HCT116 (cell line): ENCODE results near the gene SACM1L. TPM values are rescaled to one million over a fixed set of nuclear protein-coding genes. Genes with fewer than 3 reads are reported as not detected.

ENCODE experiments used
- ATAC-seq: fragments of 200-7000 bp; cut with Tn5 transposase; 2 replicates; pipeline ENCODE4 v1.9.1; 2020; ENCODE audit warnings: mild to moderate bottlenecking, moderate library complexity
- BruUV-seq: library from RNA; stranded (reverse); fragments of 400-500 nt; replicated peaks from 2 replicates; lab custom pipeline; 2021; lab: Mats Ljungman, UMichigan
- CTCF ChIA-PET: fragments of 300-600 bp; sonication (Branson Sonifier 250); formaldehyde crosslinking; loops from one replicate; lab custom pipeline; 2021; ENCODE audit warnings: antibody characterized with exemption; lab: Charles Lee
- POLR2A ChIA-PET: fragments of 300-600, 350-600 bp; sonication (Branson Sonifier 250); formaldehyde crosslinking; loops from one replicate; lab custom pipeline; 2021; ENCODE audit warnings: antibody characterized with exemption; lab: Charles Lee
- RAD21 ChIA-PET, 2 experiments: fragments of 300-600 bp; sonication (Branson Sonifier 250); formaldehyde crosslinking; loops; one replicate each; lab custom pipeline; 2023; ENCODE audit warnings: low total read pairs in 2 of 2; ENCODE audit not compliant: uncharacterized antibody in 2 of 2, unreplicated experiment in 2 of 2, low non-redundant PET in 1 of 2; lab: Charles Lee
- DNase-seq: peaks from one replicate; pipeline ENCODE4 v3.0.0-alpha.2; 2010; ENCODE audit warnings: low read depth, low spot score
- H2AFZ ChIP-seq: fragments of 200-600 bp; shearing (Covaris generic), sonication (generic); 2 replicates; pipeline ENCODE4 v1.6.1; 2017; ENCODE audit warnings: low read depth, mixed run types, mixed read lengths, antibody characterized with exemption, low read length; ENCODE audit not compliant: poor library complexity, severe bottlenecking
- H3K27ac ChIP-seq: 2 replicates; pipeline ENCODE4 v1.5.1; 2012; ENCODE audit warnings: low read depth, low read length
- H3K27me3 ChIP-seq: fragments of 200-600 bp; sonication (generic); 2 replicates; pipeline ENCODE4 v1.6.1; 2016; ENCODE audit warnings: mixed run types, low read length, mixed read lengths; ENCODE audit not compliant: insufficient read depth
- H3K36me3 ChIP-seq, 2 experiments: fragments of 200-500 bp in 1 of 2; fragments of 200-600 bp in 1 of 2; sonication (Bioruptor generic) in 1 of 2; sonication (generic) in 1 of 2; 2 replicates each; pipeline versions ENCODE4 v1.5.1 to v1.6.1; 2014 to 2016; ENCODE audit warnings: low read length in 2 of 2, inconsistent platforms in 1 of 2, mixed read lengths in 1 of 2, mixed run types in 1 of 2; ENCODE audit not compliant: insufficient read depth in 2 of 2, control insufficient read depth in 1 of 2
- H3K4me1 ChIP-seq, 2 experiments: fragments of 200-600 bp in 1 of 2; sonication (generic) in 1 of 2; 2 replicates each; pipeline versions ENCODE4 v1.5.1 to v1.6.1; 2012 to 2017; ENCODE audit warnings: low read length in 2 of 2, inconsistent platforms in 1 of 2, mild to moderate bottlenecking in 1 of 2, mixed read lengths in 1 of 2, mixed run types in 1 of 2, moderate library complexity in 1 of 2; ENCODE audit not compliant: insufficient read depth in 2 of 2, control insufficient read depth in 1 of 2
- H3K4me2 ChIP-seq: fragments of 200-600 bp; sonication (generic); 2 replicates; pipeline ENCODE4 v1.6.1; 2017; ENCODE audit warnings: mixed run types, low read length, mixed read lengths
- H3K4me3 ChIP-seq, 2 experiments: fragments of 200-600 bp in 1 of 2; sonication (generic) in 1 of 2; replicated peaks in 1 of 2; 2 replicates each; pipeline ENCODE4 v1.5.1; 2011 to 2016; ENCODE audit warnings: low read length in 2 of 2, control low read depth in 1 of 2, low read depth in 1 of 2, mild to moderate bottlenecking in 1 of 2, mixed read lengths in 1 of 2, mixed run types in 1 of 2
- H3K79me2 ChIP-seq: fragments of 200-600 bp; sonication (generic); 2 replicates; pipeline ENCODE4 v1.6.1; 2017; ENCODE audit warnings: mild to moderate bottlenecking, mixed run types, low read length, moderate library complexity, mixed read lengths; ENCODE audit not compliant: insufficient read depth
- H3K9ac ChIP-seq: fragments of 200-600 bp; sonication (generic); 2 replicates; pipeline ENCODE4 v1.6.1; 2016; ENCODE audit warnings: low read length, mixed read lengths
- H3K9me2 ChIP-seq: fragments of 200-600 bp; sonication (generic), shearing (Covaris generic); 2 replicates; pipeline ENCODE4 v1.6.1; 2017; ENCODE audit warnings: mixed run types, mild to moderate bottlenecking, moderate library complexity; ENCODE audit not compliant: insufficient read depth
- H3K9me3 ChIP-seq, 2 experiments: fragments of 200-500 bp in 1 of 2; fragments of 200-600 bp in 1 of 2; sonication (Bioruptor generic) in 1 of 2; sonication (generic) in 1 of 2; 2 replicates each; pipeline ENCODE4 v1.6.1; 2014 to 2017; ENCODE audit warnings: low read length in 2 of 2, mixed read lengths in 2 of 2, inconsistent platforms in 1 of 2, low read depth in 1 of 2, mild to moderate bottlenecking in 1 of 2, mixed run types in 1 of 2, moderate library complexity in 1 of 2; ENCODE audit not compliant: control insufficient read depth in 1 of 2, insufficient read depth in 1 of 2
- H4K20me1 ChIP-seq: fragments of 200-600 bp; sonication (generic), shearing (Covaris generic); 2 replicates; pipeline ENCODE4 v1.6.1; 2017; ENCODE audit warnings: mixed run types, mild to moderate bottlenecking, moderate library complexity; ENCODE audit not compliant: insufficient read depth
- CBX3 ChIP-seq: IDR thresholded peaks from 2 replicates; pipeline ENCODE4 v1.6.1; 2012; ENCODE audit warnings: low read depth
- CEBPB ChIP-seq: IDR thresholded peaks from 2 replicates; pipeline ENCODE4 v1.6.1; 2012; ENCODE audit warnings: low read depth
- EGR1 ChIP-seq: IDR thresholded peaks from 2 replicates; pipeline ENCODE4 v1.6.1; 2012; ENCODE audit warnings: low read depth
- ELF1 ChIP-seq: IDR thresholded peaks from 2 replicates; pipeline ENCODE4 v1.6.1; 2012; ENCODE audit warnings: low read depth, borderline replicate concordance
- EZH2phosphoT487 ChIP-seq: fragments of 200-600 bp; IDR thresholded peaks from 2 replicates; pipeline ENCODE4 v1.6.1; 2018; ENCODE audit warnings: antibody characterized with exemption, borderline replicate concordance
- POLR2A ChIP-seq: IDR thresholded peaks from 2 replicates; pipeline ENCODE4 v1.7.0; 2011; ENCODE audit warnings: borderline replicate concordance; ENCODE audit not compliant: insufficient read depth, insufficient read length; ENCODE audit errors: extremely low read depth
- RAD21 ChIP-seq: IDR thresholded peaks from 2 replicates; pipeline ENCODE4 v1.6.1; 2012; ENCODE audit warnings: low read depth, mild to moderate bottlenecking
- SP1 ChIP-seq: IDR thresholded peaks from 2 replicates; pipeline ENCODE4 v1.6.1; 2012; ENCODE audit warnings: low read depth
- SRF ChIP-seq: IDR thresholded peaks from 2 replicates; pipeline ENCODE4 v1.6.1; 2012; ENCODE audit warnings: low read depth
- TCF7L2 ChIP-seq: IDR thresholded peaks from 2 replicates; pipeline ENCODE4 v1.7.0; 2011; ENCODE audit warnings: borderline replicate concordance, inconsistent platforms; ENCODE audit not compliant: insufficient read depth, insufficient read length; ENCODE audit errors: extremely low read depth
- ZFX ChIP-seq: fragments of 450-650 bp; IDR thresholded peaks from 2 replicates; pipeline ENCODE4 v1.6.1; 2017
- ZNF274 ChIP-seq: fragments of 200-500 bp; sonication (Bioruptor generic); IDR thresholded peaks from 2 replicates; pipeline ENCODE4 v1.6.1; 2014; ENCODE audit warnings: mild to moderate bottlenecking, low read depth, low read length, inconsistent platforms
- intact Hi-C: fragments of 100-400 bp; cut with micrococcal nuclease; formaldehyde crosslinking; loops from 2 replicates; pipeline ENCODE4 v1.10.0; 2022
- total RNA-seq: library from RNA; stranded (reverse); gene quantifications from one replicate; pipeline ENCODE4 v1.2.1, GENCODE V29; 2021; ENCODE audit not compliant: unreplicated experiment
- TF ChIP-seq, protein P1 (sequence below): IDR thresholded peaks from 2 replicates; pipeline ENCODE4 v1.6.1; 2011; ENCODE audit warnings: mild to moderate bottlenecking, low read length, moderate library complexity; ENCODE audit not compliant: insufficient replicate concordance; ENCODE audit errors: extremely low read depth
- TF ChIP-seq, protein P2 (sequence below): IDR thresholded peaks from 2 replicates; pipeline ENCODE4 v1.6.1; 2012

Gene SACM1L
- total RNA-seq, 1 experiment from 2014 or later = 27.3 TPM

DNA sequence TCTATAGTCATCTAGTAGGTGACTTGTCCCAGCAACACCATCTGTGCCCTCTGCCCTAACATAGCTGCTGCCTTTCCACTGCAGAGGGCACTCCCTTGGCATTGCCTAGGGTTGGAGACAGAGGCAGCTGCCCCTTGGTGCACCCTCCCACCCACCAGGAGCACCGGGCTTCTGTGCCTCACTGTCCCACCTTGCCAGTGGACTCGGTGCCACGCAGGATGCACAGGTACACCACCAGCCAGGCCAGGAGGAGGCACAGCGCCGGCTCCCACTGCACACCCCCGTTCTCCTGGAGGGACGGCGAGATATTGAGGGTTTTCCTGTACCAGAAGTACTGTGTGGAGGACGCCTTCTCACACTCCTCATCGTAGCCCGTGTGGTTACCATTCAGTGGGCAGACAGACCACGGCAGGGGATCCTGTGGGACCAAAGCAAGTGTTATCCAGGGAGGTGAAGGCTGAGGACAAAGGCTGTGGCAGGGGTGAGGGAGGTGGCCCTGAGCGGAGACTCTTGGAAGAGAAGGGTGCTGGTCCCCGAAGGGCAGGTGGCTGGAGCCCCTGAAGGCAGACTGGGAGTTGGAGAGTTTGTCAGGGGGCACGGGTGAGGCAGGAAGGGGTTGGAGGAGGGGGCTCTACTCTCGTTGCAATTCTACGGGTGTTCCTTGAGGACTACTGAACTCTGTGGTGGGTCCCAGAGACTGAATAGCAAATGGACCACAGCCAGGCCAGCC is 86.5 kb downstream of the SACM1L start:
- DNase-seq = no peak
- Histone ChIP-seq H3K9ac (no peak overlapping the region), H3K79me2 (no peaks in the 10 kb centered on the region), H3K4me2 (no peak overlapping the region), H4K20me1 (no peaks in the 10 kb centered on the region), H3K4me3 (no peak overlapping the region), H3K27ac (no peak overlapping the region), H2AFZ (no peak overlapping the region), H3K27me3 (no peaks in the 10 kb centered on the region), H3K9me3 (no peaks in the 10 kb centered on the region), H3K9me2 (no peaks in the 10 kb centered on the region), H3K36me3 (no peaks in the 10 kb centered on the region), H3K4me1 (peaks cover 9 to 12% of the 10 kb centered on the region in 2 experiments; a peak in 3 of 4 replicates)
- no TSS peak for BruUV-seq
- CTCF ChIA-PET = no interaction called here
- POLR2A ChIA-PET = no interaction called here
- TF ChIP-seq SRF (no peak), CBX3 (no peak), ZNF274 (no peak), EGR1 (no peak), ELF1 (no peak), ZFX (no peak), SP1 (no peak), EZH2phosphoT487 (no peak), TCF7L2 (no peak), CEBPB (no peak), POLR2A (no peak), RAD21 (no peak)
- TF ChIP-seq, protein P1, sequence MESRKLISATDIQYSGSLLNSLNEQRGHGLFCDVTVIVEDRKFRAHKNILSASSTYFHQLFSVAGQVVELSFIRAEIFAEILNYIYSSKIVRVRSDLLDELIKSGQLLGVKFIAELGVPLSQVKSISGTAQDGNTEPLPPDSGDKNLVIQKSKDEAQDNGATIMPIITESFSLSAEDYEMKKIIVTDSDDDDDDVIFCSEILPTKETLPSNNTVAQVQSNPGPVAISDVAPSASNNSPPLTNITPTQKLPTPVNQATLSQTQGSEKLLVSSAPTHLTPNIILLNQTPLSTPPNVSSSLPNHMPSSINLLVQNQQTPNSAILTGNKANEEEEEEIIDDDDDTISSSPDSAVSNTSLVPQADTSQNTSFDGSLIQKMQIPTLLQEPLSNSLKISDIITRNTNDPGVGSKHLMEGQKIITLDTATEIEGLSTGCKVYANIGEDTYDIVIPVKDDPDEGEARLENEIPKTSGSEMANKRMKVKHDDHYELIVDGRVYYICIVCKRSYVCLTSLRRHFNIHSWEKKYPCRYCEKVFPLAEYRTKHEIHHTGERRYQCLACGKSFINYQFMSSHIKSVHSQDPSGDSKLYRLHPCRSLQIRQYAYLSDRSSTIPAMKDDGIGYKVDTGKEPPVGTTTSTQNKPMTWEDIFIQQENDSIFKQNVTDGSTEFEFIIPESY = no peak
- TF ChIP-seq, protein P2, sequence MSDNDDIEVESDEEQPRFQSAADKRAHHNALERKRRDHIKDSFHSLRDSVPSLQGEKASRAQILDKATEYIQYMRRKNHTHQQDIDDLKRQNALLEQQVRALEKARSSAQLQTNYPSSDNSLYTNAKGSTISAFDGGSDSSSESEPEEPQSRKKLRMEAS = no peak
- ATAC-seq = no peak
- intact Hi-C loops = no loop called here
- RAD21 ChIA-PET = no interaction called here
